Measurements from ENCODE around the gene PSD2. TPM values are rescaled to one million over a fixed set of nuclear protein-coding genes. Genes with fewer than 3 reads are reported as not detected.
A peak's percentile ranks its signal among the peaks of the same experiment; 100 is the strongest.

PSD2 gene
- total and polyA plus RNA-seq, 2 donors from 2014 or later: 0.09 to 0.13 TPM

DNA sequence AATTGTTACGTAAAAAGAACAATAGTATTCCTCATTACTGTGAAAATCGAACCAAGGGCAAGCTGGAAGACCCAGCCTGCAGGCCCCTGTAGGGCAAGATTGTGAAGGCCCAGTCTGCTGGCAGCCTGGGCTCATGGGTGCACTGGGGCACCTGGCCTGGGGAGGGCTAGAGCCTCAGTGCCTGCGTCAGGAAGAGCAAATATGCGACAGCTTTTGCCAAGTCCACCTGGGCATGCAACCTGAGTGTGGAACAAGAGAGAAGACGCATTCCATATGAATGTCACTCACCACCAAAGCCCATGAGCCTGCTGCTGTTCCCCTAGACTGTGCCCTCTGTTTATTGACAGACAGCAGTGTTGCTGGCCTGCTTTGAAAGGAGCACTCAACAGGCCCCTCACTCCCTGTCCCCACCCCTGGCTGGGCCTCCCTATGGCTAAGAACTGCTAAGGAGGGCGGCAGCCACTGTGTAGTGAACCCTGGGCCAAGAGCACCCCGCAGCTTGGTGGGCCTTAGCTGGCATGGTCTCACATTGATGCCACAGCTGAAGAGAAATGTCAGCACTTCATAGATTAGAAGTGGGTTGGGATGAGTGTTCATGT lies 28.2 kb downstream of the PSD2 start:
- Histone ChIP-seq H3K9me3 (ENCODE audit: control insufficient read depth in 2 of 3, insufficient read depth in 1 of 3, low read length in 3 of 3) (no peaks in the 10 kb centered on the region), H3K9ac (ENCODE audit: low read length in 3 of 3) (no peak overlapping the region), H3K36me3 (ENCODE audit: control insufficient read depth in 2 of 3, insufficient read depth in 3 of 3, low read length in 3 of 3) (no peaks in the 10 kb centered on the region), H3K4me3 (ENCODE audit: low read length in 3 of 3) (no peak overlapping the region), H3K27me3 (ENCODE audit: control insufficient read depth, insufficient read depth, low read length) (no peaks in the 10 kb centered on the region), H3K4me1 (ENCODE audit: control insufficient read depth in 2 of 3, insufficient read depth in 2 of 3, low read depth in 1 of 3, low read length in 3 of 3) (no peaks in the 10 kb centered on the region), H3K27ac (ENCODE audit: low read depth in 2 of 2, low read length in 2 of 2) (no peak overlapping the region)
- TF ChIP-seq, protein P1, sequence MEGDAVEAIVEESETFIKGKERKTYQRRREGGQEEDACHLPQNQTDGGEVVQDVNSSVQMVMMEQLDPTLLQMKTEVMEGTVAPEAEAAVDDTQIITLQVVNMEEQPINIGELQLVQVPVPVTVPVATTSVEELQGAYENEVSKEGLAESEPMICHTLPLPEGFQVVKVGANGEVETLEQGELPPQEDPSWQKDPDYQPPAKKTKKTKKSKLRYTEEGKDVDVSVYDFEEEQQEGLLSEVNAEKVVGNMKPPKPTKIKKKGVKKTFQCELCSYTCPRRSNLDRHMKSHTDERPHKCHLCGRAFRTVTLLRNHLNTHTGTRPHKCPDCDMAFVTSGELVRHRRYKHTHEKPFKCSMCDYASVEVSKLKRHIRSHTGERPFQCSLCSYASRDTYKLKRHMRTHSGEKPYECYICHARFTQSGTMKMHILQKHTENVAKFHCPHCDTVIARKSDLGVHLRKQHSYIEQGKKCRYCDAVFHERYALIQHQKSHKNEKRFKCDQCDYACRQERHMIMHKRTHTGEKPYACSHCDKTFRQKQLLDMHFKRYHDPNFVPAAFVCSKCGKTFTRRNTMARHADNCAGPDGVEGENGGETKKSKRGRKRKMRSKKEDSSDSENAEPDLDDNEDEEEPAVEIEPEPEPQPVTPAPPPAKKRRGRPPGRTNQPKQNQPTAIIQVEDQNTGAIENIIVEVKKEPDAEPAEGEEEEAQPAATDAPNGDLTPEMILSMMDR (IDR thresholded peaks at IDR 0.05; ENCODE audit: borderline replicate concordance, extremely low read depth, insufficient read depth): no peak
- FAIRE-seq (no peak), DNase-seq (peak in 1 of 5 donors; percentile 46)
- intact Hi-C loops (cut with DNase I): no loop called here

- no peaks in the 10 kb centered on the region for H3K9me3 ChIP-seq (ENCODE audit: control insufficient read depth in 2 of 3, insufficient read depth in 1 of 3, low read length in 3 of 3)
- DNase-seq (peak in 1 of 5 donors; percentile 35), FAIRE-seq (no peak)
- TF ChIP-seq, protein P1 (IDR thresholded peaks at IDR 0.05; ENCODE audit: borderline replicate concordance, extremely low read depth, insufficient read depth): no peak
- H3K36me3 ChIP-seq (ENCODE audit: control insufficient read depth in 2 of 3, insufficient read depth in 3 of 3, low read length in 3 of 3): no peaks in the 10 kb centered on the region
- intact Hi-C loops (cut with DNase I): no loop called here
- no peak overlapping the region for H3K4me3 ChIP-seq (ENCODE audit: low read length in 3 of 3)
- no peak overlapping the region for H3K9ac ChIP-seq (ENCODE audit: low read length in 3 of 3)
- no peak overlapping the region for H3K27ac ChIP-seq (ENCODE audit: low read depth in 2 of 2, low read length in 2 of 2)
- no peaks in the 10 kb centered on the region for H3K4me1 ChIP-seq (ENCODE audit: control insufficient read depth in 2 of 3, insufficient read depth in 2 of 3, low read depth in 1 of 3, low read length in 3 of 3)
- no peaks in the 10 kb centered on the region for H3K27me3 ChIP-seq (ENCODE audit: control insufficient read depth, insufficient read depth, low read length)
Observed at GRCh38 chr5:139825690-139826089, 30.1 kb downstream of the PSD2 start.

DNA sequence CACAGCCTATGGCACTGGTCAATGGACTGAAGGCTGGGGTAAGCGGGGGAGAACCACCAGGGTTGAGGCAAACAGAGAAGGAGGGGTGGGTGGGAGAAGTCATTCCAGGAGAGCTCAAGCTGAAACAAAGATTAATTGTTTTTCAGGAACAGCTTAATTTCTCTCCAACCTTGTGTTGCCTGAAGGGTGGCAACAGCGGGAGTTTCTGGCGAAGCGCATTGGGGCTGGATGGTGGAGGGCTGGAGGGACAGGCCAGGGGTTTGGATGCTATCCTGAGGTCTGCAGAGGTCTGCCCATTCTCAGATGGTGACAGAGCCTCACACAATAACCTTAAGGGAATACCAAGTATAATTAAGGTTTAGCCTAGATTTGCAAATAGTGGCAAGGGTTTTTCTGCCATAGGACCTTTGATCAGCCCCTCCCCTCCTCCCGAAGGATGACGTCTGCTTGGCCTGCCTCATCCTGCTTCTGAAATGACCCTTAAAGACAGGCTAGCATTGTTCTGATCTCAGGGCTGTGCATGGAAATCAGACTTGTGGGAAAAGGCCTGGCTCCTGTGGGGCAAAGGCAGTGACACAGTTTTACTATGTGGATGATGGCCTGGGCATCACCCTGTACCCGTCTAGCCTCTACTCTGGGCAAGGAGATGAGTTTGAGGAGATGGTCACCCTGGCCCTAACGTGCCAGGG lies 32.7 kb downstream of the PSD2 start:
- H3K9me3 ChIP-seq (ENCODE audit: control insufficient read depth in 2 of 3, insufficient read depth in 1 of 3, low read length in 3 of 3): no peaks in the 10 kb centered on the region
- TF ChIP-seq, protein P1 (IDR thresholded peaks at IDR 0.05; ENCODE audit: borderline replicate concordance, extremely low read depth, insufficient read depth): no peak
- no peak overlapping the region for H3K9ac ChIP-seq (ENCODE audit: low read length in 3 of 3)
- H3K4me3 ChIP-seq (ENCODE audit: low read length in 3 of 3): no peak overlapping the region
- H3K4me1 ChIP-seq (ENCODE audit: control insufficient read depth in 2 of 3, insufficient read depth in 2 of 3, low read depth in 1 of 3, low read length in 3 of 3): no peaks in the 10 kb centered on the region
- H3K36me3 ChIP-seq (ENCODE audit: control insufficient read depth in 2 of 3, insufficient read depth in 3 of 3, low read length in 3 of 3): no peaks in the 10 kb centered on the region
- H3K27ac ChIP-seq (ENCODE audit: low read depth in 2 of 2, low read length in 2 of 2): no peak overlapping the region
- FAIRE-seq: no peak
- peak in 1 of 5 donors; percentile 15 for DNase-seq
- intact Hi-C loops (cut with DNase I): no loop called here
- H3K27me3 ChIP-seq (ENCODE audit: control insufficient read depth, insufficient read depth, low read length): no peaks in the 10 kb centered on the region

All from kidney (tissue), 14 donors.